Stimulated activated CD4-positive, alpha-beta T cell treated with anti-CD3 and anti-CD28 coated beads, Interleukin-4, amount 100 ng/mL, for 48 hours (primary cell): ENCODE data around the gene COL10A1.

Source experiments
- DNase-seq, 2 donors: peaks; one replicate each; pipeline ENCODE4 v3.0.0-alpha.2; 2020; ENCODE audit warnings: low read depth in 2 of 2

The COL10A1 gene

GRCh38 chr6:116087437-116088027 is 38.4 kb downstream of the COL10A1 start:
- no peak for DNase-seq

- DNase-seq: no peak
Observed at GRCh38 chr6:116084284-116084683, 41.6 kb downstream of the COL10A1 start.

DNA sequence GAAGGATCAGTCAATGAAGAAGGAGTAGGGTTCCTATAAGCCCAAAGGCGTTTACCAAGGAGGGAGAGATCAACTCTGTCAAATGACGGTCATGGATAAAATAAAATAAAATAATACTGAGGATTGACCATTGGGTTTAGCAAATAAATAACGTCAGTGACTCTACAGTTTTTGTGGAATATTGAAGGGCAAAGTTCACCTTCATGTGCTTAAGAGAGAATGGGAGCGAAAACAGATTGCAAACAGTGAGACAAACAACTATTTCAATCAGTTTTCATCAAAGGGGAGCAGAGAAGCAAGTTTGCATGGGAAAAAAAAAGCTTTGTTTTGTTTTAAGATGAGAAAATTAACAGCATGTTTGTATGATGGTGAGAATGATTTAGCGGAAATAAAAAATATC is 42.9 kb downstream of the COL10A1 start:
- DNase-seq: no peak

DNA sequence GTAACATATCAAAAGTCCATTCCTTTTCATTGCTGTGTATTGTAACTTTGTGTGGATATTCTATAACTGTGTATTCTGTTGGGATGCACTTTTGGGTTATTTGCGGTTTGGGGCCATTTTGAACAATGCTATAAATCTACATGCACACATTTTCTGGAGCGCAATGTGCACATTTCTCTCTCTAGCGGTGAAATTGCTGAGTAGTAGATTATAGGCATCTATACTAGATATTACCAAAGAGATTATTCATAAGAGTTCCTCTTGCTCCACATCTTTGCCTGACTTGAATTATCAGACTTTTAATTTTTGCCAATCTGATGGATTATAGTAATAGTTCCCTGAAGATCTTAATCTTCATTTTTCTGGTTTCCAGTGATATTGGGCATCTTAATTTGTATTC is 47.0 kb downstream of the COL10A1 start:
- no peak for DNase-seq

DNA sequence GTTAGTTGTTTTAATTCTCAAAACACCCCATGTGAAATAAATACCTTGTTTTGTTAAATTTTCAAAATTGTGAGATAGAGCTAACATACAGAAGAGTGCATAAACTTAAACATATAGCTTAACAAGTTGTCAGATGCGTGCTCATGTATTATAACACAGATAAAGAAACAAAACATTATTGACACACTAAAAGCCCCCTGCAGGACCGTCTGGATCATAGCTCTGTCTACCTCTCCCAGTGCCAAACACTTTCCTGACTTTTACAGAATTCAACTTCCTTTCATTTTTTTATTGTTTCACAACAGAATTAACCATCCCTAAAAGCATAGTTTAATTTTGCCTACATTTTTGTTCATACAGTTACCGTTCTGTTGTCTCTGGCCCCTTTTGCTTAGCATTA is 47.4 kb downstream of the COL10A1 start:
- DNase-seq: no peak

DNA sequence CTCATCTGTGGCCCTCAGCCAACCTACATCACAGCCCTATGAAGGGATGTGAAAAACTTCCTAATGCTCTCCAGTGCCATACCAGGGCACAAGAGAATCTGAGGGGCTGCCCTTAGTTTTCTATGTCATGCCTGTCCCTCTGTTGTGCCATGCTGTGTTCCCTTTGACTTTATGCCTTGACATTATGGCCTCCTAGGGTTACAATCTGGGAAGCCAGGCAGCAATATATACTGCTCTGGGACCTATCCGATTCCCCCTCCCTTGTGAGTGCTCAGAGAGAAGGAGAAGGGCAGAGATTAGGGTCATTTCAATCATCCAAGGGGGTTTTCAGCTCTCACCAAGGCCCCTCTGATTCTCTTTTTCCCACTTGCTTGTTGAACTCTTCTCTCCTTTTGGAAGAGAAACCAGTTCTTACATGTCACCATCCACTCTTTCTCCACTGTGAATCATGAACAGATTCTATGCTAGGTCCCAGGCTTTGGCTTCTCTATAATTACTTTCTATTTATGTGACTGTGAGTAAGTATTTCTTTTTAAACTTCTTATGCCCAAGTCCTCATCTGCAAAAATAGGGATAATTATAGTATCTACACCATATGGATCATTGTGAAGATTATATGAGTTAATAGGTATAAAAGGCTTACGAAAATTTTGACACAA is 51.1 kb downstream of the COL10A1 start:
- no peak for DNase-seq

DNA sequence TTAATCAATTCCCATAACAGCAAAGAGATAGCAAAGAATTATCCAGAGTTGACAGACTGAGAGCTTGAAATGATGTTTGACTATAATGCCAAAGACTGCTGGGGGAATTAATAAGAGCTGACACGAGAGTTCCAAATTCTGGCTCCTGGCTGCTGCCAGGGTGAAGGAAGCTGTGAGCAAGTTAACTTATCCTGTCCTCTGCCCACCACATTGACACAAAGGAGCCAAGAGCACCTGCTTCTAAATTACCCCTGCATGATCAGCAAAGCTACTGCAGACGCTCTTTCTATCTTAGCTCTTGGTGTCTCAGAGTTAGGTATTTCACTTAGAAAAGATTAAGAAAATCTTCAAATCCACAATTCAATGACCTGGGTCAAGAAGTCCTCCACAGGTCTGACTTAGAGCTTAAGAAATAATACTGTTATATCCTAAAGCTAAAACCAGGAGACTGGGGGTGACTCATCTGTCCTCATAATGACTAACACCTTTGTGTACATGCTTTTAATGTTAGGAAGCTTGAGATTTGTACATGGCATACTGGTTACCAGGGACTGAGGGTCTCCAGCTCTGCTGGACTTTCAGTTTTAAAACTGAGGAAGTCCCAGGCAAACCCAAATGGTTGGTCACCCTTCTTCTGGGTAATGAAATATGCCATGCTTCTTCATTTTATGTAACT is 52.0 kb downstream of the COL10A1 start:
- DNase-seq: no peak

GRCh38 chr6:116072368-116072767 is 53.6 kb downstream of the COL10A1 start:
- no peak for DNase-seq

DNA sequence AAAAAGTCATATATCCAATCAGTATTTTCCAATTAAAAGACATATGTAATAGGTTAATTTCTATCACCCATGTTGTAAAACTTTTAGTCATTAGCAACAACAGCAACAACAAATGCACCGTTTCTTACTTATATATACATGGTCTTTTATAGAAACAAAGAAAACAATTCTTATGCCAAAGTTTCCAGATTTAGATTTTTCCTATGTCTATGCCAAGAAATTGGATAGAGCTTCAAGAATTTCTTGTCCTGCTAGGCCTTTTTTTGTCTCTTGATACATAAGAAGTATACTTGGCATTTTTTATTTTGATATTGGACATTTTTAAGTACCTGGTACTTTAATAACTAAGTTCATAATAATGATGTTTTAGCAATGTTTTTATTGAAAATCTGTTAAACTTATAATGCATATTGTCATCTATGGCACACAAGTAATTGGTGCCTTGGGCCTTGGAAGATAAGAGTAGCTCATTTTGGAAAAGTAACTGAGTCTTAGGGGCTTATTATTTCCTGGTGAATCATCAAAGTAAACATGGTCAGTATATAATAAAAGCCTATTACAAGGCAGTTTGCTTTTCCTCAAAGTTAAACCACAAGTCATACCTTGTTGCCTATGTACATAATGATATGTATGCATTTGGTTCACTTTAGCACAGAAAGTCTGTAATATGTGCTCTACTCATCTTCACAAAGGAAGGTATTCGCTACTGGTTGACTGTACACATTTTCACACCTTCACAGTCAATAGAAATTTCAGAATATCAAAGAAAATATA is 55.1 kb downstream of the COL10A1 start:
- DNase-seq: no peak

- no peak for DNase-seq
Observed at GRCh38 chr6:116070101-116070500, 55.8 kb downstream of the COL10A1 start.
